ENCODE data around the gene OSBPL9.
"Not testable (repeated sequence)": the region's sequence is repeated elsewhere in the genome, so short reads cannot be mapped to it uniquely, and the experiment has no call there.

The OSBPL9 gene

GRCh38 chr1:51636764-51637522, 20.1 kb downstream of the OSBPL9 start:
- no peak for DNase-seq

- no peak for DNase-seq
These were observed 21.5 kb downstream of the OSBPL9 start for GRCh38 chr1:51638350-51638749.

GRCh38 chr1:51639694-51640093, 22.8 kb downstream of the OSBPL9 start:
- no peak for DNase-seq

GRCh38 chr1:51641096-51641495, 24.2 kb downstream of the OSBPL9 start:
- DNase-seq, result no peak

- no peak for DNase-seq
These were observed 25.8 kb downstream of the OSBPL9 start for GRCh38 chr1:51642739-51643142.

- DNase-seq, result no peak
These were observed 26.5 kb downstream of the OSBPL9 start for GRCh38 chr1:51643362-51643761.

GRCh38 chr1:51644020-51644419, 27.1 kb downstream of the OSBPL9 start:
- DNase-seq, result no peak

- DNase-seq, result no peak
These were observed 27.8 kb downstream of the OSBPL9 start for GRCh38 chr1:51644533-51645197.

GRCh38 chr1:51646592-51646991, 29.7 kb downstream of the OSBPL9 start:
- DNase-seq, result not testable (repeated sequence)

- DNase-seq, result no peak
These were observed 31.6 kb downstream of the OSBPL9 start for GRCh38 chr1:51648180-51649109.

- no peak for DNase-seq
These were observed 32.8 kb downstream of the OSBPL9 start for GRCh38 chr1:51649593-51650091.

- no peak for DNase-seq
These were observed 33.3 kb downstream of the OSBPL9 start for GRCh38 chr1:51650198-51650597.

GRCh38 chr1:51651552-51651942, 34.7 kb downstream of the OSBPL9 start:
- no peak for DNase-seq

GRCh38 chr1:51652599-51652998, 35.7 kb downstream of the OSBPL9 start:
- DNase-seq, result no peak

GRCh38 chr1:51653127-51653526, 36.2 kb downstream of the OSBPL9 start:
- no peak for DNase-seq

- no peak for DNase-seq
These were observed 37.1 kb downstream of the OSBPL9 start for GRCh38 chr1:51654000-51654399.

- no peak for DNase-seq
These were observed 39.5 kb downstream of the OSBPL9 start for GRCh38 chr1:51656374-51656773.

GRCh38 chr1:51660580-51660979, 43.7 kb downstream of the OSBPL9 start:
- no peak for DNase-seq

- DNase-seq, result no peak
These were observed 44.2 kb downstream of the OSBPL9 start for GRCh38 chr1:51661081-51661518.

- DNase-seq, result no peak
These were observed 46.2 kb downstream of the OSBPL9 start for GRCh38 chr1:51663105-51663504.

GRCh38 chr1:51663721-51664120, 46.8 kb downstream of the OSBPL9 start:
- DNase-seq, result no peak

GRCh38 chr1:51664421-51665240, 47.7 kb downstream of the OSBPL9 start:
- DNase-seq, result no peak

All from activated CD4-positive, alpha-beta T cell treated with anti-CD3 and anti-CD28 coated beads, Interleukin-2, amount 50 U/mL, for 4 hours (primary cell).